Mesothelial cell of epicardium (in vitro differentiated cells): ENCODE data around the gene C19orf25. TPM values are rescaled to one million over a fixed set of nuclear protein-coding genes. Genes with fewer than 3 reads are reported as not detected.
"Not testable (repeated sequence)": the region's sequence is repeated elsewhere in the genome, so short reads cannot be mapped to it uniquely, and the experiment has no call there.

Experiments
- DNase-seq, 2 experiments: peaks; one replicate each; pipeline ENCODE4 v3.0.0; 2021; ENCODE audit warnings: low spot score in 2 of 2; ENCODE audit not compliant: unreplicated experiment in 2 of 2
- H3K27ac Mint-ChIP-seq: 2 replicates; pipeline ENCODE4 v1.8.0; 2021; ENCODE audit warnings: mixed read lengths
- H3K27me3 Mint-ChIP-seq: 2 replicates; pipeline ENCODE4 v1.8.0; 2021; ENCODE audit warnings: low read depth, mixed read lengths
- H3K36me3 Mint-ChIP-seq: 2 replicates; pipeline ENCODE4 v1.8.0; 2021; ENCODE audit warnings: mixed read lengths
- H3K4me1 Mint-ChIP-seq: 2 replicates; pipeline ENCODE4 v1.8.0; 2021; ENCODE audit warnings: mixed read lengths
- H3K4me3 Mint-ChIP-seq: 2 replicates; pipeline ENCODE4 v1.8.0; 2021; ENCODE audit warnings: mild to moderate bottlenecking, moderate library complexity, mixed read lengths
- H3K9me3 Mint-ChIP-seq: 2 replicates; pipeline ENCODE4 v1.8.0; 2021; ENCODE audit warnings: mixed read lengths
- total RNA-seq: library from RNA; stranded (reverse); gene quantifications from 3 replicates; pipeline ENCODE4 v1.2.1, GENCODE V29; 2021
- TF ChIP-seq, protein P1 (sequence below): fragments of 200-600 bp; sonication (generic); IDR thresholded peaks from one replicate; pipeline ENCODE4 v1.5.0; 2021; ENCODE audit warnings: antibody characterized with exemption; ENCODE audit not compliant: unreplicated experiment

Gene C19orf25
- total RNA-seq, 1 donor from 2014 or later: 29.4 TPM

DNA sequence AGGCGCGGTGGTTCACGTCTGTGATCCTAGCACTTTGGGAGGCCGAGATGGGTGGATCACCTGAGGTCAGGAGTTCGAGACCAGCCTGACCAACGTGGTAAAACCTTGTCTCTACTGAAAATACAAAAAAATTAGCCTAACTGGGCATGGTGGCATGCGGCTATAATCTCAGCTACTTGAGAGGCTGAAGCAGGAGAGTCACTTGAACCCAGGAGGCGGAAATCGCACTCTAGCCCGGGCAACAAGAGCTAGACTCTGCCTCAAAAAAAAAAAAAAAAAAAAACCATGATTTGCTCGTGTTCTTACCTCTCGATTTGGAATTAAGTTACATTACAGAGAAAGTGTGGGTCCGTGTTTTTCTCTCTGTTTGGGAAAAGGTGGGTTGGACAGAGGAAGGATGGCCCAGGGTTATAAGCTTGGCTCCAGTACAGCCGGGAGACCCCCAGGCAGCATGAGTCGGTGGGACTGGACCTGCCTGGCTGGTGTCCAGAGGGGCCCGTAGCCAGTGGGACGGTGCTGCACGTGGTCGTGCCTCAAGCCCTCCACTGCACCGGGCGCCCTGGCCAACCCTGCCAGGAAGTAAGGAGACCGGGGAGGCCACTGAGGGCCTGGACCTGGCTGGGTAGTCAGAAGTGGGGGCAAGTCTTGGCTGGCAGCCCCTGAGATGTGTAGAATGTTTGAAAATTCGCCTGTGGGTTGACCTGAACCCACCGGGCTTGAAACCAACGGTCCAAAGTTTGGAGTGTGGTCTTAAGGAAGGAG is 37.2 kb downstream of the C19orf25 start:
- Mint-ChIP-seq H3K36me3 (peaks cover 19% of the 10 kb centered on the region), H3K4me1 (peaks cover 12% of the 10 kb centered on the region), H3K4me3 (peak overlapping the region; percentile 100), H3K9me3 (no peaks in the 10 kb centered on the region), H3K27ac (no peak overlapping the region), H3K27me3 (peaks cover 15% of the 10 kb centered on the region)
- TF ChIP-seq, protein P1, sequence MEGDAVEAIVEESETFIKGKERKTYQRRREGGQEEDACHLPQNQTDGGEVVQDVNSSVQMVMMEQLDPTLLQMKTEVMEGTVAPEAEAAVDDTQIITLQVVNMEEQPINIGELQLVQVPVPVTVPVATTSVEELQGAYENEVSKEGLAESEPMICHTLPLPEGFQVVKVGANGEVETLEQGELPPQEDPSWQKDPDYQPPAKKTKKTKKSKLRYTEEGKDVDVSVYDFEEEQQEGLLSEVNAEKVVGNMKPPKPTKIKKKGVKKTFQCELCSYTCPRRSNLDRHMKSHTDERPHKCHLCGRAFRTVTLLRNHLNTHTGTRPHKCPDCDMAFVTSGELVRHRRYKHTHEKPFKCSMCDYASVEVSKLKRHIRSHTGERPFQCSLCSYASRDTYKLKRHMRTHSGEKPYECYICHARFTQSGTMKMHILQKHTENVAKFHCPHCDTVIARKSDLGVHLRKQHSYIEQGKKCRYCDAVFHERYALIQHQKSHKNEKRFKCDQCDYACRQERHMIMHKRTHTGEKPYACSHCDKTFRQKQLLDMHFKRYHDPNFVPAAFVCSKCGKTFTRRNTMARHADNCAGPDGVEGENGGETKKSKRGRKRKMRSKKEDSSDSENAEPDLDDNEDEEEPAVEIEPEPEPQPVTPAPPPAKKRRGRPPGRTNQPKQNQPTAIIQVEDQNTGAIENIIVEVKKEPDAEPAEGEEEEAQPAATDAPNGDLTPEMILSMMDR: no peak
- DNase-seq: no peak

DNA sequence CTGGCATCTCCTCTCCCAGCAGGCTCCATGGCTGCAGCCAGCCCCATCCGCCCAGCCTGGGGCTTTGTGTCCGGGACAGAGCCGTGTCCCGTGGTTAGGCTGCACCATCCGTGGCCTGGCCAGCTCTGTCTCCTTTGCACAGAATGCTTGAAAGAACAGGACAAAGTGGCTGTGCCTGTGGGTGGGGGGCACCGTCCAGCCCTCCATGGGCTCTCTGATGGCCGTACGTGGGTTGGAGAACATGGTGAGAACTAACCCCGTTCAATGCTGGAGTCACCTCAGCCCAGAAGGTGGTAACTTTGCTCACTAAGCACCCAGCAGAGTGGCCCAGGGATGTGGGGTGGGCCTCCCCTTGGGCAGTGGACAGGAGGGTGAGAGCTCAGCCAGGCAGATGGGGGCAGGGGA is 38.0 kb downstream of the C19orf25 start:
- Mint-ChIP-seq H3K36me3 (peaks cover 19% of the 10 kb centered on the region), H3K9me3 (no peaks in the 10 kb centered on the region), H3K27me3 (peaks cover 12% of the 10 kb centered on the region), H3K27ac (no peak overlapping the region), H3K4me1 (peaks cover 12% of the 10 kb centered on the region), H3K4me3 (peak overlapping the region; percentile 100)
- TF ChIP-seq, protein P1: no peak
- no peak for DNase-seq

DNA sequence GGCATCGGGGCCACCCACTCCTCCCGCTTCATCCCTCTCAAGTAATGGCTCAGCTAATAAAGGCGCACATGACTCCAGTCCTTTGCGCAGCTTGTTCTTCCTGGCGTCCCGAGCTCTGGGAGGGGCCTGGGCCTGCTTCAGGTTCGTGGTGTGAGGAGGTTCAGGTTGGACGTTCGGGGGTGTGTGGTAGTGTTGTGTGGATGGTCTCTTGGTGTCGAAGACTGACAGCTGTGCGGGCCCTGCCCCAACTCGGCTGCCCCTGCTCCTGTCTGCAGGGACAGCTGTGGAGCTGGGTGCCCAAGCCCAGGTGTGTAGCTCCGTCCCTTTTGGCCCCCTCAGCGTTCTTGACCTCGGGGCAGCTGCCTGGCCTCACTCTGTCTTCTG is 38.6 kb downstream of the C19orf25 start:
- H3K9me3 Mint-ChIP-seq: no peaks in the 10 kb centered on the region
- H3K4me3 Mint-ChIP-seq: peak overlapping the region; percentile 100
- H3K27me3 Mint-ChIP-seq: peaks cover 11% of the 10 kb centered on the region
- DNase-seq: no peak
- H3K27ac Mint-ChIP-seq: no peak overlapping the region
- peaks cover 23% of the 10 kb centered on the region for H3K36me3 Mint-ChIP-seq
- peaks cover 12% of the 10 kb centered on the region for H3K4me1 Mint-ChIP-seq
- TF ChIP-seq, protein P1: no peak

DNA sequence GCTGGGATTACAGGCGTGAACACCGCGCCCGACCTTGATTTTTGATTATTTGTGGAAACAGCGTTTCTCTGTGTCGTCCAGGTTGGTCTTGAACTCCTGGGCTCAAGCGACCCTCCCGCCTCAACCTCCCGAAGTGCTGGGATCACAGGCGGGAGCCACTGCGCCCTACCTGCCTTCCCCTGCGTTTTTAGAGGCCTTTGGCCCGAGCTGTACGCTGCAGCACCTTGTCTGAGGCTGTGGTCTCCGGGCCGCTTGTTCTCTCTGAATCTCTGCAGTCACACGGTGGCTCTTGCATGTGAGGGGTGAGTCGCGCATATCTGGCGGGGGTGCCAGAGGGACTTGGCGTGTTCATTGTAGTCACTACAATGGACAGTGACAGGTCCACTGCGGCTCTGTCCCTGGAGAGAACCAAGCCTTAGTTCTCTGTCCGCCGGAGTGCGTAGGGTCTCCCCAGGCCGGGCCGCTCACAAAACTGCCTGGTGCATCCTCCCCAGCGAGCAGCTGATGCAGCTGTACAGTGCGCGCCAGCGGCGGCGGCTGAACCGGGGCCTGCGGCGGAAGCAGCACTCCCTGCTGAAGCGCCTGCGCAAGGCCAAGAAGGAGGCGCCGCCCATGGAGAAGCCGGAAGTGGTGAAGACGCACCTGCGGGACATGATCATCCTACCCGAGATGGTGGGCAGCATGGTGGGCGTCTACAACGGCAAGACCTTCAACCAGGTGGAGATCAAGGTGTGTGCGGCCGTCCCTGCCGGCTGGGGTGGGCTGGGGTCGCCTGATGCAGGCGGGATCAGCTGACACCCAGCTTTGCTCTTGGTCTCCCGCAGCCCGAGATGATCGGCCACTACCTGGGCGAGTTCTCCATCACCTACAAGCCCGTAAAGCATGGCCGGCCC is 39.2 kb downstream of the C19orf25 start:
- H3K27me3 Mint-ChIP-seq, H3K9me3 Mint-ChIP-seq, DNase-seq: not testable (repeated sequence)
- peak overlapping the region; percentile 81 for H3K27ac Mint-ChIP-seq
- H3K4me3 Mint-ChIP-seq: peak overlapping the region; percentile 100
- H3K36me3 Mint-ChIP-seq: peaks cover 25% of the 10 kb centered on the region
- H3K4me1 Mint-ChIP-seq: peaks cover 12% of the 10 kb centered on the region

DNA sequence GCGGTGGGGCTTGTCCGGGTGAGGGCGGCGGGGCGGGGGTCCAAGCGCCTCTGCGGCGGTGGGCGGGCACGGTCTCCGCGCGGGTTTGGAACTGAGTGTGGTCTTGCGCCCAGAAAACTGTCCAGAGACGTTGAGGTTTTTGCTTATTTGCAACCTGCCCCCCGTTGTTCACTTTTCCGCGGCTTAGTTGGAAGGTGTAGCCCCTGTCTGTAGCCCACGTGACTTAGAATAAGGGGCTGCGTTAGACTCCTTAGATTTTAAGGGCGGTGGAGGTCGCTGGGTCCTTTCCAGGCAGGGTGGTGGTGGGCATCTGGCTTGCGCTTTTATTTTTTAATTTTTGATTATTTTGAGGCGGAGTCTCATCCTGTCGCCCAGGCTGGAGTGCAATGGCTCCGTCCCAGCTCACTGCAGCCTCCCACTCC is 40.1 kb downstream of the C19orf25 start:
- DNase-seq: no peak
- no peaks in the 10 kb centered on the region for H3K9me3 Mint-ChIP-seq
- peaks cover 12% of the 10 kb centered on the region for H3K4me1 Mint-ChIP-seq
- H3K4me3 Mint-ChIP-seq: peak overlapping the region; percentile 100
- peaks cover under 1% of the 10 kb centered on the region for H3K27me3 Mint-ChIP-seq
- peak overlapping the region; percentile 90 for H3K27ac Mint-ChIP-seq
- peaks cover 25% of the 10 kb centered on the region for H3K36me3 Mint-ChIP-seq
- TF ChIP-seq, protein P1: no peak
